H1 (cell line): ENCODE measurements around the gene USP13.

Experiments used
- RAD21 ChIP-seq, 2 experiments: IDR thresholded peaks in 1 of 2; conservative IDR thresholded peaks in 1 of 2; 2 replicates each; pipeline ENCODE4 v1.6.1; 2011; ENCODE audit warnings: low read depth in 2 of 2, low read length in 2 of 2, improper control_type of control experiment in 1 of 2, inconsistent platforms in 1 of 2, mild to moderate bottlenecking in 1 of 2, moderate library complexity in 1 of 2
- TF ChIP-seq, protein P1 (sequence below), 3 experiments: IDR thresholded peaks; 1 replicate in 2 of 3; 2 replicates in 1 of 3; pipeline versions ENCODE4 v1.5.1 to v1.6.1; 2011; ENCODE audit warnings: low read length in 3 of 3, mild to moderate bottlenecking in 3 of 3, inconsistent platforms in 2 of 3, low read depth in 1 of 3, moderate library complexity in 1 of 3; ENCODE audit not compliant: insufficient read depth in 1 of 3; ENCODE audit errors: control extremely low read depth in 1 of 3
- TF ChIP-seq, protein P2 (sequence below): IDR thresholded peaks from 2 replicates; pipeline ENCODE4 v1.6.1; 2011; ENCODE audit warnings: low read length, improper control_type of control experiment

DNA sequence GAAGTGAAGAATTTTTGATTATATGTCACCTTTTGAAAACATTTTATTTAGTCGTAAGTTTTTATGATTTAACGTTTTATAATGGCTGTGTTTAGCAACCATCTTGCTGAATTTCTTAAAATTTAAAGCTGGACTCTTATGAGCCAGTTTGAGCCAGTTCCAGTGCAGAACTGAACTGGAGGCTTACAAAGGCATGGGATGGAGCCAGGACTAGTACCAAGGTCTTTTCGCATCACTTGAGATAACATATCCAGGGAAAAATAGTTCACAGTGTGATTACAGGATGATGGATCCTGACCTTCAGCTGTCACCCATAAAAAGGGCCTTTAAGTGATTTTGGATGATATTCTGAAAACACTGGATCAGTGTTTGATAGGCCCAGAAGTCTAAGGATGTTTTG is 51.0 kb downstream of the USP13 start:
- TF ChIP-seq, protein P1, sequence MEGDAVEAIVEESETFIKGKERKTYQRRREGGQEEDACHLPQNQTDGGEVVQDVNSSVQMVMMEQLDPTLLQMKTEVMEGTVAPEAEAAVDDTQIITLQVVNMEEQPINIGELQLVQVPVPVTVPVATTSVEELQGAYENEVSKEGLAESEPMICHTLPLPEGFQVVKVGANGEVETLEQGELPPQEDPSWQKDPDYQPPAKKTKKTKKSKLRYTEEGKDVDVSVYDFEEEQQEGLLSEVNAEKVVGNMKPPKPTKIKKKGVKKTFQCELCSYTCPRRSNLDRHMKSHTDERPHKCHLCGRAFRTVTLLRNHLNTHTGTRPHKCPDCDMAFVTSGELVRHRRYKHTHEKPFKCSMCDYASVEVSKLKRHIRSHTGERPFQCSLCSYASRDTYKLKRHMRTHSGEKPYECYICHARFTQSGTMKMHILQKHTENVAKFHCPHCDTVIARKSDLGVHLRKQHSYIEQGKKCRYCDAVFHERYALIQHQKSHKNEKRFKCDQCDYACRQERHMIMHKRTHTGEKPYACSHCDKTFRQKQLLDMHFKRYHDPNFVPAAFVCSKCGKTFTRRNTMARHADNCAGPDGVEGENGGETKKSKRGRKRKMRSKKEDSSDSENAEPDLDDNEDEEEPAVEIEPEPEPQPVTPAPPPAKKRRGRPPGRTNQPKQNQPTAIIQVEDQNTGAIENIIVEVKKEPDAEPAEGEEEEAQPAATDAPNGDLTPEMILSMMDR (IDR thresholded peaks at IDR 0.05; ENCODE audit: control extremely low read depth in 1 of 3, insufficient read depth in 1 of 3, low read depth in 1 of 3, low read length in 3 of 3) = no peak
- no peak for TF ChIP-seq RAD21 (IDR thresholded peaks at IDR 0.05 in 1 of 2, conservative IDR thresholded peaks at IDR 0.05 in 1 of 2; ENCODE audit: low read depth in 2 of 2, low read length in 2 of 2)
- TF ChIP-seq, protein P2, sequence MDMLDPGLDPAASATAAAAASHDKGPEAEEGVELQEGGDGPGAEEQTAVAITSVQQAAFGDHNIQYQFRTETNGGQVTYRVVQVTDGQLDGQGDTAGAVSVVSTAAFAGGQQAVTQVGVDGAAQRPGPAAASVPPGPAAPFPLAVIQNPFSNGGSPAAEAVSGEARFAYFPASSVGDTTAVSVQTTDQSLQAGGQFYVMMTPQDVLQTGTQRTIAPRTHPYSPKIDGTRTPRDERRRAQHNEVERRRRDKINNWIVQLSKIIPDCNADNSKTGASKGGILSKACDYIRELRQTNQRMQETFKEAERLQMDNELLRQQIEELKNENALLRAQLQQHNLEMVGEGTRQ = no peak
